A673 (cell line): Measurements from ENCODE around the gene SPRED3. TPM values are rescaled to one million over a fixed set of nuclear protein-coding genes. Genes with fewer than 3 reads are reported as not detected.

Source experiments
- BruUV-seq: library from RNA; stranded (reverse); fragments of 400-500 nt; replicated peaks from 2 replicates; lab custom pipeline; 2021; lab: Mats Ljungman, UMichigan
- CTCF ChIA-PET: fragments of 300-600 bp; sonication (Branson Sonifier 250); formaldehyde crosslinking; loops from one replicate; lab custom pipeline; 2022; ENCODE audit warnings: antibody characterized with exemption; lab: Charles Lee
- POLR2A ChIA-PET: fragments of 300-600 bp; sonication (Branson Sonifier 250); formaldehyde crosslinking; loops from one replicate; lab custom pipeline; 2022; ENCODE audit warnings: antibody characterized with exemption; ENCODE audit not compliant: low non-redundant PET; lab: Charles Lee
- DNase-seq: peaks from one replicate; pipeline ENCODE4 v3.0.0-alpha.2; 2015; ENCODE audit warnings: low spot score
- H3K27ac ChIP-seq: fragments of 200-600 bp; sonication (generic); 2 replicates; pipeline ENCODE4 v1.5.1; 2016; ENCODE audit warnings: mixed run types, low read depth, mild to moderate bottlenecking, mixed read lengths, antibody characterized with exemption, low read length; ENCODE audit not compliant: poor library complexity, severe bottlenecking
- H3K27me3 ChIP-seq: fragments of 200-600 bp; sonication (generic); replicated peaks from 2 replicates; pipeline ENCODE4 v1.6.1; 2017; ENCODE audit warnings: mixed run types, low read depth, mild to moderate bottlenecking, mixed read lengths, antibody characterized with exemption, low read length; ENCODE audit not compliant: insufficient read depth, poor library complexity
- H3K36me3 ChIP-seq: fragments of 200-600 bp; sonication (generic); 2 replicates; pipeline ENCODE4 v1.6.1; 2016; ENCODE audit warnings: mixed run types, mild to moderate bottlenecking, mixed read lengths, antibody characterized with exemption, low read length; ENCODE audit not compliant: insufficient read depth, poor library complexity, severe bottlenecking
- H3K4me1 ChIP-seq: fragments of 200-600 bp; sonication (generic); 2 replicates; pipeline ENCODE4 v1.6.1; 2017; ENCODE audit warnings: mixed run types, mild to moderate bottlenecking, mixed read lengths, antibody characterized with exemption, low read length; ENCODE audit not compliant: insufficient read depth, poor library complexity, severe bottlenecking
- H3K4me3 ChIP-seq: fragments of 200-600 bp; sonication (generic); 2 replicates; pipeline ENCODE4 v1.5.1; 2016; ENCODE audit warnings: low read depth, mixed run types, mild to moderate bottlenecking, mixed read lengths, low read length; ENCODE audit not compliant: poor library complexity, severe bottlenecking
- H3K9me3 ChIP-seq: fragments of 200-600 bp; sonication (generic); 2 replicates; pipeline ENCODE4 v1.6.1; 2016; ENCODE audit warnings: mixed run types, low read depth, mild to moderate bottlenecking, mixed read lengths, antibody characterized with exemption, low read length; ENCODE audit not compliant: poor library complexity, severe bottlenecking
- EZH2 ChIP-seq: fragments of 200-600 bp; sonication (generic); IDR thresholded peaks from 2 replicates; pipeline ENCODE4 v1.6.1; 2017; ENCODE audit warnings: borderline replicate concordance, low read depth, mild to moderate bottlenecking, mixed read lengths, antibody characterized with exemption, low read length; ENCODE audit not compliant: poor library complexity, severe bottlenecking
- intact Hi-C: fragments of 100-400 bp; cut with micrococcal nuclease; formaldehyde crosslinking; loops from one replicate; pipeline ENCODE4 v1.10.0; 2022; ENCODE audit not compliant: unreplicated experiment
- total RNA-seq: library from RNA; stranded (reverse); gene quantifications from 2 replicates; pipeline ENCODE4 v1.2.3, GENCODE V29; 2021
- TF ChIP-seq, protein P1 (sequence below): fragments of 300-800, 200-600 bp; sonication (generic); conservative IDR thresholded peaks from 2 replicates; pipeline ENCODE4 v1.5.1; 2017; ENCODE audit warnings: low read depth, mild to moderate bottlenecking, antibody characterized with exemption, low read length, moderate library complexity, mixed read lengths

The SPRED3 gene
- total RNA-seq, 1 experiment from 2014 or later = 6.2 TPM

DNA sequence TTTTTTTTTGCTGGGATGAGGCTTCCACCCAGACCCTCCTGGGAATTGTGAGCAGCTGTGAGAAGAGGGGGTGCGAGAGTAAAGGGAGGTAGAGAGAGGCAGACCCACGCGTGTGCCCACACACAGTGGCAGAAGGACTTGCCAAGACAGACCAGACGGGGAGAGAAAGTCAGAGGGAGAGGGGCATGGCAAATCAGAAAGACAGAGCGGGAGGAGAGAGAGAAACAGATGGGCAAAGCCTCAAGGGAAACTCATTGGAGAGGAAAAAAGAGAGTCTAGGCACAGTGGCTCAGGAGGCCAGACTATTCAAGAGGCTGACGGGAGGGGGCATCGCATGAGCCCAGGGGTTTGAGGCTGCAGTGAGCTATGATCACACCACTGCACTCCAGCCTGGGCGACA is 35.9 kb upstream of the SPRED3 start:
- POLR2A ChIA-PET = no interaction called here
- Histone ChIP-seq H3K27me3 (no peaks in the 10 kb centered on the region), H3K4me1 (no peaks in the 10 kb centered on the region), H3K36me3 (no peaks in the 10 kb centered on the region), H3K9me3 (no peaks in the 10 kb centered on the region), H3K27ac (no peak overlapping the region), H3K4me3 (no peak overlapping the region)
- no TSS peak for BruUV-seq
- intact Hi-C loops = no loop called here
- DNase-seq = no peak
- CTCF ChIA-PET = no interaction called here
- TF ChIP-seq EZH2 = no peak
- TF ChIP-seq, protein P1, sequence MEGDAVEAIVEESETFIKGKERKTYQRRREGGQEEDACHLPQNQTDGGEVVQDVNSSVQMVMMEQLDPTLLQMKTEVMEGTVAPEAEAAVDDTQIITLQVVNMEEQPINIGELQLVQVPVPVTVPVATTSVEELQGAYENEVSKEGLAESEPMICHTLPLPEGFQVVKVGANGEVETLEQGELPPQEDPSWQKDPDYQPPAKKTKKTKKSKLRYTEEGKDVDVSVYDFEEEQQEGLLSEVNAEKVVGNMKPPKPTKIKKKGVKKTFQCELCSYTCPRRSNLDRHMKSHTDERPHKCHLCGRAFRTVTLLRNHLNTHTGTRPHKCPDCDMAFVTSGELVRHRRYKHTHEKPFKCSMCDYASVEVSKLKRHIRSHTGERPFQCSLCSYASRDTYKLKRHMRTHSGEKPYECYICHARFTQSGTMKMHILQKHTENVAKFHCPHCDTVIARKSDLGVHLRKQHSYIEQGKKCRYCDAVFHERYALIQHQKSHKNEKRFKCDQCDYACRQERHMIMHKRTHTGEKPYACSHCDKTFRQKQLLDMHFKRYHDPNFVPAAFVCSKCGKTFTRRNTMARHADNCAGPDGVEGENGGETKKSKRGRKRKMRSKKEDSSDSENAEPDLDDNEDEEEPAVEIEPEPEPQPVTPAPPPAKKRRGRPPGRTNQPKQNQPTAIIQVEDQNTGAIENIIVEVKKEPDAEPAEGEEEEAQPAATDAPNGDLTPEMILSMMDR = no peak

DNA sequence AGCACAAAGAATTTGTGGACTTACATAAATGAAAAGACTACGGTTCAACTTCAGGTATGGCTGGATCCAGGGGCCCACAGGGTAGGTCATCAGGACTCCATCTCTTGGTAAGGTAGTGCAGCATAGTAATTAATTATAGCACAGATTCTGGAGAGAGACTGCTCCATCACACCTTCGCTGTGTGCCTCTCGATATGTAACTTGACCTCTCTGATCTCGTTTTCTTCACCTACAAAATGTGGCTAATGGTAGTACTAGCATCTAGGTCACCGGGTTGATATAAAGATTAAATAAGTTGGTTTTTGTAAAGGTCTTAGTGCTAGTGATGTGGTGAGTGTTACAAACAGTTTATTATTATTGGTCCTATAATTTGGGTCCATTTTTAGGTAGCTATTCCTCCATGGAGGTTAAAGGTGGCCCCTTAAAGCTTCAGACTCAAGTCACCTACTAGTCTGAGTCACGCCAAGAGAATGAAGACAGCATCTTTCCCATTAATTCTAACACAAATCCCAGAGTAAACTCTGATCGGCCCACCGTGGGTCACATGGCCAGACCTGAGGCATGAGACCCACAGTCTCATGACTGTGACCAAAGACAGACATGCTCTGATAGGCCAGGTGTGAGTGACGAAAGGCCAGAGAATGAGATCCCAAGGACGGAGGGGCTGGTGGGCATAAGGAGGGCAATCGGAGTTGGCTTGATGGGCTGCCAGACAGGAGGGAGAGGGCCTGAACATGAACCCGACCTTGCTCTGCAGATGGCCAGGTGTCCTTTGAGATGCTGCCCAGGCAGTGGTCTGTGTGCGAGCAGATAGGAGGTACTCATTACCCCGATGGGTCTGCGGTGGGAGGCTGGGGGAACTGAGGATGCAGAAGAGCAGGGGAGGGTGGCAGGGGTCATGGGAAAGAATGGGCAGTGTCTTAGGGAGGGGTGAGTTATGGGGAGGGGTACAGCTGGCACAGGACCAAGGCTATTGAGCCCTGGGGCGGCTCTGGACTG is 32.5 kb upstream of the SPRED3 start:
- ChIA-PET POLR2A (no interaction called here), CTCF (no interaction called here)
- intact Hi-C loops = no loop called here
- DNase-seq = no peak
- BruUV-seq = no TSS peak
- no peaks in the 10 kb centered on the region for H3K4me1 ChIP-seq
- no peak overlapping the region for H3K27ac ChIP-seq
- no peaks in the 10 kb centered on the region for H3K36me3 ChIP-seq
- H3K27me3 ChIP-seq = peaks cover 30% of the 10 kb centered on the region
- no peaks in the 10 kb centered on the region for H3K9me3 ChIP-seq
- H3K4me3 ChIP-seq = no peak overlapping the region
- TF ChIP-seq, protein P1 = no peak
- no peak for TF ChIP-seq EZH2

DNA sequence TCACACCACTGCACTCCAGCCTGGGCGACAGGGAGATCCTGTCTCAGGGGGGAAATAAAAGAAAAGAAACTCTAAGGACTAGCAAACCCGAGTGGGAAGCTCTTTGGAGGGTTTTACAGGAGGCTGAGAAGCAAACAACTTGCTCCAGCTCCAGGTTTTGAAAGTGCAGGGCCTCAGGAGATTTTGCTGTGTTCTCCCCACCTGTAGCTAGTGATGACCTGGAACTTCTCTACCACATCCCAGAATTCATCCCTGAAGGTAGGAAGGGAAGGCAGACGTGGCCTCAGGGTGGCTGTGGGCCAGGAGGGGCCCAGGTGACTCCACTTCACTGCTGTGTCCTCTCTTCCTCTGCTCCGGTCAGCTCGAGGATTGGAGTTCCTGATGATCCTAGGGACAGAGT is 30.4 kb upstream of the SPRED3 start:
- TF ChIP-seq EZH2 = no peak
- TF ChIP-seq, protein P1 = no peak
- DNase-seq = no peak
- Histone ChIP-seq H3K4me1 (no peaks in the 10 kb centered on the region), H3K27ac (no peak overlapping the region), H3K36me3 (no peaks in the 10 kb centered on the region), H3K4me3 (no peak overlapping the region), H3K27me3 (peaks cover 37% of the 10 kb centered on the region), H3K9me3 (no peaks in the 10 kb centered on the region)
- POLR2A ChIA-PET = no interaction called here
- CTCF ChIA-PET = interaction anchor here (0.6 kb wide), 1 partner anchor 277 kb away, joined by 3 read pairs; no protein-coding TSS in a partner anchor
- intact Hi-C loops = no loop called here
- no TSS peak for BruUV-seq
